Naive B cell (primary cell): Measurements from ENCODE around the gene CARS1. TPM values are rescaled to one million over a fixed set of nuclear protein-coding genes. Genes with fewer than 3 reads are reported as not detected.

Experiments
- ATAC-seq, 2 donors: fragments of 150-1000 bp; cut with Tn5 transposase; 2 replicates each; pipeline ENCODE4 v1.10.0; 2021; ENCODE audit warnings: low read depth in 2 of 2, mild to moderate bottlenecking in 2 of 2, moderate library complexity in 2 of 2
- DNase-seq: peaks from one replicate; pipeline ENCODE4 v3.0.0; 2022
- H3K27ac Mint-ChIP-seq, 6 donors: one replicate each; pipeline ENCODE4 v1.8.0; 2020 to 2022; ENCODE audit warnings: mild to moderate bottlenecking in 6 of 6, mixed read lengths in 6 of 6, moderate library complexity in 5 of 6, inconsistent platforms in 2 of 6
- H3K27me3 Mint-ChIP-seq, 3 donors: one replicate each; pipeline ENCODE4 v1.8.0; 2021 to 2022; ENCODE audit warnings: mixed read lengths in 3 of 3, mild to moderate bottlenecking in 1 of 3
- H3K36me3 Mint-ChIP-seq, 2 donors: one replicate each; pipeline ENCODE4 v1.8.0; 2020 to 2022; ENCODE audit warnings: mixed read lengths in 2 of 2, inconsistent platforms in 1 of 2, mild to moderate bottlenecking in 1 of 2
- H3K4me1 Mint-ChIP-seq, 3 donors: one replicate each; pipeline ENCODE4 v1.8.0; 2020 to 2022; ENCODE audit warnings: mixed read lengths in 3 of 3, inconsistent platforms in 1 of 3, mild to moderate bottlenecking in 1 of 3, moderate library complexity in 1 of 3
- H3K4me3 Mint-ChIP-seq, 8 donors: one replicate each; pipeline ENCODE4 v1.8.0; 2020 to 2022; ENCODE audit warnings: mild to moderate bottlenecking in 8 of 8, mixed read lengths in 8 of 8, moderate library complexity in 8 of 8, inconsistent platforms in 2 of 8
- H3K9me3 Mint-ChIP-seq, 7 donors: one replicate each; pipeline ENCODE4 v1.8.0; 2020 to 2022; ENCODE audit warnings: mixed read lengths in 7 of 7, mild to moderate bottlenecking in 5 of 7, inconsistent platforms in 2 of 7, moderate library complexity in 1 of 7
- polyA plus RNA-seq, 6 donors: library from polyadenylated mRNA; unstranded; fragments of 300-500 nt; fragmentation: Illumina TruSeq; gene quantifications; one replicate each; pipeline ENCODE4 v1.2.3, GENCODE V29; 2021; ENCODE audit warnings: low read depth in 6 of 6

CARS1 gene
- polyA plus RNA-seq, 6 donors from 2014 or later = 18.8 to 32.7 (median 27.2) TPM

DNA sequence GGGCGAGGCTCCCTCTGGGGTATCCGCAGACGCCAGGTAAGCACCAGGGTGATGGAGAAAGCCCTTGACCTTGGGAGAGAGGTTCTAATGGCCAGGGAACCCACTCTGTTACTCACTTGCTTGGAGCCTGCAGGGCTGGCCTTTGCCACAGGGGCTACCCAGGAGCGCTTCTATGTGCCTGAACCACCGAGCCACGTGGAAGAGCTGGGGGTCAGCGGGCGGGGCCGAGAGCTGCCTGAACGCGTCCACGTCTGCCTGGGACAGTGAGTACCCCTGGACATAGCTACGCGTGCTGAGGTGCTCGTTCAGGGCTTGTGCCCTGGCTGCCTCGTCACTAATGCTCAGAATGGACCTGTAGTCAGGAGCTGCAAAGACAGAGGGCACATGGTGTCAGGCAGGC lies 9.6 kb downstream of the CARS1 start:
- Mint-ChIP-seq H3K4me1 (peaks cover 30 to 49% (median 39%) of the 10 kb centered on the region in 3 donors), H3K9me3 (no peaks in the 10 kb centered on the region), H3K36me3 (no peaks in the 10 kb centered on the region), H3K27ac (no peak overlapping the region), H3K27me3 (no peaks in the 10 kb centered on the region), H3K4me3 (no peak overlapping the region)
- DNase-seq = no peak
- ATAC-seq = no peak

DNA sequence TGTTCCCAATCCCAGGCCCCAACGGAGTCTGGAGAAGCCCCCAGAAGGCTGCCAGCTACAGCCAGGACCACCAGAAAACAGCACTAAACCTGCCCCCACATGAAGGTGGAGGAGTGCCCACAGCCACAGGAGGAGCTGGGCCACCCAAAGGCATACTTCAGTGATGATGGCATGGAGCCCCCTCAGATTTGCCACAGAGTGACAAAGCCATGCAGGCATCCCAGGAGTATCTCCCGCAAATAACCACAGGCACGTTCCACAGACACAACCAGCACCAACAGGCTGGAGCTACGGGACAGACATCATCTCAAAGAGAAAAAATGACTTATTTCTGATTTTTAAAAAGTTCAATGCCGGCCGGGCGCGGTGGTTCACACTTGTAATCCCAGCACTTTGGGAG lies 10.6 kb downstream of the CARS1 start:
- H3K9me3 Mint-ChIP-seq = no peaks in the 10 kb centered on the region
- H3K4me3 Mint-ChIP-seq = no peak overlapping the region
- DNase-seq (no peak), ATAC-seq (no peak)
- no peaks in the 10 kb centered on the region for H3K27me3 Mint-ChIP-seq
- H3K36me3 Mint-ChIP-seq = no peaks in the 10 kb centered on the region
- peaks cover 27 to 44% (median 38%) of the 10 kb centered on the region in 3 donors for H3K4me1 Mint-ChIP-seq
- H3K27ac Mint-ChIP-seq = no peak overlapping the region

DNA sequence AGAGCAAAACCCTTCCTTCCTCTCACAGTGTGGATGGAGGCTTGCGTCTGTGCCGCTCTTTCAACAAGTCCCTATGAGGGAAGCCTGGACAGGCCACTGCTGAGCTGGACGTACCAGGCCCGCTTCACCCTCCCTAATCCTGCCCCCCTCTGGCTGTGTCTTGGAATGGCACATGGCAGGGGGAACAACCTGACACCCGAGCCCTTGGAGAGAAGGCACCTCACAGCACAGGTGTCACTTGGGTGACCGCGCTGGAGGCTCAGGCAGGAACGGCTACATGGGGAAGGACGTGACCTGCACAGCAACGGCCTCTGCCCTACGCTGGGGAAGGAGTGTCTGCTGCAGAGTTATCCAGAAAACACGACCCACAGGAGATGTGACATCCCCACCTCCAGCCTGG lies 11.0 kb downstream of the CARS1 start:
- H3K4me3 Mint-ChIP-seq = no peak overlapping the region
- H3K27ac Mint-ChIP-seq = peak overlapping the region in 2 of 6 donors; percentile 22 to 54
- H3K9me3 Mint-ChIP-seq = no peaks in the 10 kb centered on the region
- DNase-seq = no peak
- ATAC-seq = no peak
- no peaks in the 10 kb centered on the region for H3K27me3 Mint-ChIP-seq
- H3K4me1 Mint-ChIP-seq = peaks cover 26 to 40% (median 34%) of the 10 kb centered on the region in 3 donors
- H3K36me3 Mint-ChIP-seq = no peaks in the 10 kb centered on the region

DNA sequence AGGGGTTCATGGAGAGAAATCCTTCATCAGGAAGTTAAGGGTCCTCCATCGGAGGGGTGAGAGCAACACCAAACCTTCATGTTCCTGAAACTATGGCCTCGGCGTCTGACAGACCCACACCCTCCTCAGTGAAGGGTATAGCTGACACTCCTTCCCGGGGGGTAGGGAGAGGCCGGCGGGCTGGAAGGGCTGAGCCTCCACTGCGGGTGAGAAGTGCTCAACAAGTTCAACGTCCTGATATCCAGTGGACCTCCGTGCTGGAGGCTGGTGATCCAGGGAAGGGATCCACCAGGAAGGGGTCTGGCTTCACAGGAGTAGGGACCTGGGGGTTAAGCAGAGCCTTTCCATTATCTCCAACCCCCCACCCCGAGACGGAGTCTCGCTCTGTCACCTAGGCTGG lies 12.3 kb downstream of the CARS1 start:
- Mint-ChIP-seq H3K36me3 (peaks cover 0 to 4% of the 10 kb centered on the region in 2 donors), H3K27me3 (no peaks in the 10 kb centered on the region), H3K4me1 (peaks cover 19 to 27% (median 22%) of the 10 kb centered on the region in 3 donors), H3K9me3 (no peaks in the 10 kb centered on the region), H3K4me3 (no peak overlapping the region), H3K27ac (no peak overlapping the region)
- ATAC-seq (no peak), DNase-seq (no peak)

DNA sequence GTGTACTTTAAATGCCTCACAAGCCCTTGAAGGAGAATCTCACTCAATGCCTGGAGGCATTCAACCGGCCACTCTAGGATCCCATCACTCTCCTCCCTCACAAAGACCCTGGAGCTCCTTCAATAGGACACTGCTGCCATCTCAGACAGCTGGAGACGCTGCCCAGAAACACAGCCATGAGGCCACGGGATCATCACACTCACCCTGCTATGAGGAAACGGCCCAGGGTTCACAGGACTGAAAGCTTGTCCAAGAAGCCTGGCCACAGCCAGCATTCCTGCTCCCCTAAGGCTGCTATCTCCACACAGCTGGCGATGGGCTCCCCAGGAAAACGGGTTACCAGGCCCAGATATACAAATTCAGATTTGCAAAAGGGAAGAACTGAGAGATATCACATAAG lies 13.2 kb downstream of the CARS1 start:
- H3K36me3 Mint-ChIP-seq = peaks cover 0 to 4% of the 10 kb centered on the region in 2 donors
- no peaks in the 10 kb centered on the region for H3K27me3 Mint-ChIP-seq
- H3K4me3 Mint-ChIP-seq = no peak overlapping the region
- DNase-seq = no peak
- H3K27ac Mint-ChIP-seq = peak overlapping the region in 1 of 6 donors; percentile 32
- H3K4me1 Mint-ChIP-seq = peaks cover 14 to 22% (median 16%) of the 10 kb centered on the region in 3 donors
- H3K9me3 Mint-ChIP-seq = no peaks in the 10 kb centered on the region
- no peak for ATAC-seq

DNA sequence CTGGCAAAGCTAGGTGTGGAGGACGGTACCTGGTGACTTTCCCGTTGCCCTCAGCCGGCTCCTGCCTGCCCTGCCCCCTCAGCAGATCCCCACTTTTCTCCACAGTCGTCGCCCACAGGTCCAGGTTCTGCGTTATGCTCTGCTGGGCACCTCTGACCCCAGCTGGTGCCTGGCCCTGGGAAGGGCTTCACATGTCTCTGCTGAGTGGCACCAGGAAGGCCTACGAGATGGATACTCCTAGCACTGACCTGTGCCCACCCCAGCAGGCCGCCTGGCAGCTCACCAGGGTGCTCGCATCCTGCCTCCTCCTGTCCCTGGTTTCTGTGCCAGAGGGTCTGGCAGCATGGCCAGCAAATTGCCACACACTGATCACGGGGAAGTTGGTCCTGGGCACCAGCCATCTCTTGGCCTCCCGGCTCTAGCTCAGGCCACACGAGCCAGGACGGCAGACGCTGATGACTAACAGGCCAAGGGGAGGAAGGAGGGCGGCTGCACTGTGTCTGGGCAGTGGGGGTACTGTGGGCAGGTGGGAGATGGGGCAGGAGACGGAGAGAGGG lies 13.8 kb downstream of the CARS1 start:
- DNase-seq (no peak), ATAC-seq (no peak)
- Mint-ChIP-seq H3K27me3 (no peaks in the 10 kb centered on the region), H3K36me3 (peaks cover 0 to 4% of the 10 kb centered on the region in 2 donors), H3K4me1 (peaks cover 14 to 22% (median 16%) of the 10 kb centered on the region in 3 donors), H3K27ac (peak overlapping the region in 3 of 6 donors; percentile 8 to 79 (median 28)), H3K9me3 (no peaks in the 10 kb centered on the region), H3K4me3 (no peak overlapping the region)

DNA sequence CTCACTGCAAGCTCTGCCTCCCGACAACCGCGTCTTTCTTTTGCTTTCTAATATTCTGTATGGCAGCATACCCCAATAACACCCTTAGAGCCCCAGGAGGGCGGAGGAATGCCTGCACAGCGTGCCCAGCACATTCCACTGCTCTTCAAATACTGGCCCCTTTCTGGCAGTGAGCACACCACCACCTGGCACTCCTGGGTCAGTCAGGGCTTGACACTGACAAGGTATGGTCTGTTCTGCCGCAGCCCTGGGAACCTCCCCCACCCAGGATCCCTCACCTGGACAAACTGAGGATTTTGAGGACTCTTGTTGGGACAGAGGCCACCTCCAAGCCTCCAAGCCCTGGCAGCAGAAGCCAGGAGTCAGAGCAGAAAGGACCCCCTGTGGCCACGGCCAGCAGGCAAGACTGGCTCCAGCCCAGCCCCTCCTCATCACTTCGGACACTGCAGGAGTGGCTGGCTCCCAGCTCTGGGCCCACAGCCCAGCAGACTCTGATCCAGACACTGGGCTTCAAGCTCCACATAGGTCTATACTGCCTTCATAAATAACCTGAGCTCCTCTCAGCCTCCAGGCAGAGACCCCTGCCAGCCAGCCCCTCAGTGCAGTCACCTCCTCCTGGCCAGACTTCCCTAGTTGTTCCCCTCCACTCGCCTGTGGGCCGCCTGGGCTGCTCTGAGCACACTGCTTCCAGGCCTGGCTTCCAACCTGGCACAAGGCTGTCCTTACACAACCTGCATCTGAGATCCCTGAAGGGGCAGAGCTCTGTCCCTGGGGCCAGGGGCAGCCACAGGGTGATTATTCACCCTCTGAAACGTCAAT lies 14.5 kb downstream of the CARS1 start:
- Mint-ChIP-seq H3K9me3 (no peaks in the 10 kb centered on the region), H3K4me3 (no peak overlapping the region), H3K27me3 (no peaks in the 10 kb centered on the region), H3K4me1 (peaks cover 14 to 19% (median 16%) of the 10 kb centered on the region in 3 donors), H3K27ac (peak overlapping the region in 3 of 6 donors; percentile 8 to 86 (median 83)), H3K36me3 (peaks cover 0 to 4% of the 10 kb centered on the region in 2 donors)
- ATAC-seq (no peak), DNase-seq (no peak)

DNA sequence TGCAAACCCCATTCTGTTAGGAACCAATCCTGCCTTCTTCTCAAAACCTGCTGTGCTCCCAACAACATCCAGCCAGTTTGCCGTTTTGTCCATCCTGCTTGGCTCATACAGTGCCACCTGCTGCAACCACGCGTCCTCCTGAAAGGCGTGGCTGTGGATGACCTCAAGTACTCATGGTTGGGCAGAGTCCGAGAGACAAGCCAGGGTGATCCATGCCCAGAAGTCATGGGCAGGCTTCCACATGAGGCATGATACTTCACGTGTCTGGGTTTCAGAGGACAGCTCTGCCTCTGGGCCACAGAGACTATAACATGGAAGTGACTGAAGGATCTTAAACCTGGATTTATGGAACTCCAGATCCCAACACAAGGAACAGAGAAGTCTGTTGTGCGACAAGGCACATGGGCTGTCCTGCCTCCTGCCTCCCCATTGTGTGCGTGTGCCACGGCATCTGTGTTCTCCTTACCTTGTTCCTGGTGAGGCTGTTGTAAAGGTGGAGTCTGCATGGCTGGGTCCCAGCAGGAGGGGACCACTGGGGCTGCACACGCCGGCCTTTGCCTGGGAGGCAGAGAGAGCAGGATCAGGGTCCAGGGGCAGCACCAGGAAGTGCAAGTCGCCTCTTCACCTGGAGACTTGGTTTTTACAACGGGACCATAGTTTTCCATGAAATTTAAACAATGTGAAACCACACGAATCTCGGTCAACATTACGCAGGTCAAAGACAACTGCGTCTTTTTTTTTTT lies 15.4 kb downstream of the CARS1 start:
- H3K9me3 Mint-ChIP-seq = no peaks in the 10 kb centered on the region
- peaks cover 17 to 21% (median 18%) of the 10 kb centered on the region in 3 donors for H3K4me1 Mint-ChIP-seq
- peaks cover 0 to 4% of the 10 kb centered on the region in 2 donors for H3K36me3 Mint-ChIP-seq
- no peaks in the 10 kb centered on the region for H3K27me3 Mint-ChIP-seq
- peak overlapping the region in 2 of 6 donors; percentile 34 to 42 for H3K27ac Mint-ChIP-seq
- no peak overlapping the region for H3K4me3 Mint-ChIP-seq
- DNase-seq (no peak), ATAC-seq (no peak)

DNA sequence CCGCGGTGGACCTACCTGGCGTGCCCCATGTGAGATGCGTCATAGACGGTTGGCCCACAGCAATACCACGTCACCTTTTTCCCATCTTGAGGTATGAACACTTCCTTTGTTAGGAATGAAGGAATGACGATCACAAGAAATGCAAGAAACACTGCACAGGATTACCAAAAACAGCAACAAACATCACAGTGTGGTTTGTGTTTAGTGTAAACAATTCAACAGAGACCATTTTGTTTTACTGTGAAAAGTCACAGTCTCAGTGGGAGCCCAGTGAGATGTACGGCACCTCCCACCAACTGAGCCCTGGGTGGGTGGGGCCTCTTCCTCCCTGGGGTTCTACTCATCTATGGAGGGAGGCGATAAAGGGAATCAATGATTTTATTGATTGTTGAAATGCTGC lies 16.3 kb downstream of the CARS1 start:
- Mint-ChIP-seq H3K4me1 (peaks cover 27 to 31% (median 28%) of the 10 kb centered on the region in 3 donors), H3K9me3 (no peaks in the 10 kb centered on the region), H3K36me3 (peaks cover 0 to 4% of the 10 kb centered on the region in 2 donors), H3K4me3 (no peak overlapping the region), H3K27me3 (no peaks in the 10 kb centered on the region), H3K27ac (peak overlapping the region in 2 of 6 donors; percentile 54 to 59)
- DNase-seq (no peak), ATAC-seq (no peak)

DNA sequence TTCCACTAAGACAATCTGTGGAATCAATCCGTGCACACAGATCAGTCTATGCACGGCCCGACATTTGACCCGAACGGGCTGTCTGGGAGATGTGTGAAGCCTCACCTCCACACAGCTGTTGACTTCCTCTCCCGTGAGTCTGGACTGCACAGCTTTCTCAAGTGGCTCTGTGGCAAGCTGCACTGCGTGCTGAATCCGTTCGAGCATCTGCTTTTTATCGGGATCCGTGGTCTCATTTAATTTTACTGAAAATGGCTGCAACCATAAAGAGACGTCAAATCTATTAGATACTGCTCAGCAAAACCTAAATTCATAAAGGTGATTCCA lies 19.3 kb downstream of the CARS1 start:
- H3K27ac Mint-ChIP-seq = peak overlapping the region in 2 of 6 donors; percentile 12 to 62
- H3K9me3 Mint-ChIP-seq = no peaks in the 10 kb centered on the region
- no peaks in the 10 kb centered on the region for H3K27me3 Mint-ChIP-seq
- DNase-seq (no peak), ATAC-seq (no peak)
- peaks cover 22 to 36% (median 28%) of the 10 kb centered on the region in 3 donors for H3K4me1 Mint-ChIP-seq
- H3K4me3 Mint-ChIP-seq = no peak overlapping the region
- peaks cover 0 to 5% of the 10 kb centered on the region in 2 donors for H3K36me3 Mint-ChIP-seq

DNA sequence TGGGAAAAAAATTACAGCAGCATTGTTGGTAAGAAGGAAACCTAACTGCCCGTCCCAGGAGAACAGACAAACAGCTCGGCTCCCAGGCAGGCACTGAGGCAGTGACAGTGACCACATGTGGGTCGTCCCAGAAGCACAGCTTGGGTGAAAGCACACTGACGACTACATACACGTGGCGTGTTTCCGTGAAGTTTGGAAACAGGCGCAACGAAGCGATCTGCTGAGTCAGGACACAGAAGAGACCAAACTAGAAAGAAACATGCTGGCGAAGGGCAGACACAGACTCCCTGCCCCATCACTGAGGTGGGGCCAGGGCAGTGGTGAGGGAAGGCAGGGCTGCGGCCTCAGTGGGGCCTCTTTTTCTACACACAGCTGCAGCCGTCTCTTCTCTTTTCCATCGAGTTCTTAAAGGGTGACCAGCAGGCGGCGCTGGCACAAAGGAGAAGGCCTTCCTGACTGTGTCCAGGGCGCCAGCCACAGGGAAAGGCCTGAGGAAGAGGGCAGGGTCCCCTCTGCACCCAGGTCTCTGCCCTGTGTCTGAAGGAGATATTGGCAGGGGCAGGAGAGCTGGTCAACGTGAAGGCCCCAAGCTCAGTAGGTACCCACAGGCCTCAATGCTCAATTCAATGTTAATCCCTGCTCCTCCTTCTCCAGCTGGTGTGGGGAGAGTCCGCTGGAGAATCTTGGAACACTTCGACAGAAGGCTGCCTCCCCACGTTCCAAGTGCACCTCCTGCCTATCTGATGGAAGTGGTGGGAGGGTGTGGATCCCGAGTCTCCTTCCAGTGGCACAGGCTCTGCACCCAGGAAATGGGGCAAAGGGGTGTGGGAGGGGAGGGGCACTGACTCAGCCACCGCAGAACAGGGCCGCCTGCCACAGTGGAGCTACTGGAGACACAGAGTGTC lies 19.9 kb downstream of the CARS1 start:
- H3K4me1 Mint-ChIP-seq = peaks cover 22 to 37% (median 27%) of the 10 kb centered on the region in 3 donors
- ATAC-seq (peak in 1 of 2 donors; percentile 26), DNase-seq (no peak)
- no peaks in the 10 kb centered on the region for H3K27me3 Mint-ChIP-seq
- H3K9me3 Mint-ChIP-seq = no peaks in the 10 kb centered on the region
- peak overlapping the region in 1 of 8 donors; percentile 9 for H3K4me3 Mint-ChIP-seq
- H3K27ac Mint-ChIP-seq = peak overlapping the region; percentile 27 to 91 (median 79)
- H3K36me3 Mint-ChIP-seq = peaks cover 0 to 12% of the 10 kb centered on the region in 2 donors

DNA sequence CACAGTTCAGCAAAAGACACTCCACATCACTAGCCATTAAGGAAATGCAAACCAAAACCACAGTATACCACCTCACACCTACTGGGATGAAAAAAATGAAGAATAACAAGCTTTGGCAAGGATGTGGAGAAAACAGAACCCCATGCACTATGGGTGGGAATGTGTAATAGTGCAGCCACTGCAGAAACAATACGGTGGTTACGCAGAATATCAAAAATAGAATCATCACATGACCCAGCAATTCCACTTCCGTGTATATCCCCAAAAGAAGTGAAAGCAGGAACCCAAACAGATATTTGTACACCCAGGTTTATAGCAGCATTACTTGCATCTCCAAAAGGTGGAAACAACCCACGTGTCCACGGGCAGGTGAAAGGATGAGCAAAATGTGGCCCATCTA lies 20.8 kb downstream of the CARS1 start:
- Mint-ChIP-seq H3K36me3 (peaks cover 0 to 12% of the 10 kb centered on the region in 2 donors), H3K4me1 (peaks cover 20 to 34% (median 27%) of the 10 kb centered on the region in 3 donors)

More for the DNA sequence above, 20.8 kb downstream of the CARS1 start:
- Mint-ChIP-seq H3K27me3 (no peaks in the 10 kb centered on the region), H3K4me3 (peak overlapping the region in 6 of 8 donors; percentile 2 to 49 (median 26)), H3K9me3 (no peaks in the 10 kb centered on the region), H3K27ac (peak overlapping the region; percentile 38 to 91 (median 77))
- DNase-seq (peak; percentile 31), ATAC-seq (peak; percentile 76 to 79)
